ENCODE measurements around the gene SYTL3. TPM values are rescaled to one million over a fixed set of nuclear protein-coding genes. Genes with fewer than 3 reads are reported as not detected.

Gene SYTL3
- total RNA-seq, 4 donors from 2014 or later: 4.8 to 10.1 (median 7.6) TPM

DNA sequence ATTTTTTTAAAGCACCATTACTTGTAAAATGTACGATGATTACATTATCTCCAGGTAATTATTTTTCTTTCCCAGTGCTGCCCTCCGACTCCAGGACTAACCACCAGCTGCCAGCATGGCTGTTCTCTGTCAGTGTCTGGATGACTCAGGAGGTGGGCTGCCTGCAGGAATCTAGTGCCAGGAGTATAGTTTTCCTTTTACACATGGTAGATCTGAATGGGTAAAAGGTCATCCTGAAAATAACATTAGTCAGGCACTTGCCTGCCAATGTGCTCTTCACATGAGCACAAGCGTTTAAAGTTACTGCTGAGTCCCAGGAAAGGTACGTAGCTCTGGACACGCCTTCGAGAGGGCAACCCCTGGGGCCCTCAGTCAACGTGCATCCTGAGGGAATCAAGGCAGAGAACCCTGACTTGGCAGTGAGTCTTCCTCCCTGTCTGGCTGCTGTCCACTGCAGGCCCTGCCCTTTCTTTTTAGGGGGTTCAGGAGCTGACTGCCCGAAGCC is 7.7 kb upstream of the SYTL3 start:
- peak; percentile 91 for DNase-seq (ENCODE audit: extremely low spot score)
- whole genome bisulfite sequencing: 63% methylated on average over 4 of the region's 8 CpGs
- TF ChIP-seq POLR2A (IDR thresholded peaks at IDR 0.05; ENCODE audit: low read depth): no peak
- TF ChIP-seq POLR2AphosphoS5 (IDR thresholded peaks at IDR 0.05): peak; percentile 57 to 62
- TF ChIP-seq EP300 (IDR thresholded peaks at IDR 0.05): no peak
- H3K27me3 ChIP-seq: no peaks in the 10 kb centered on the region
- H3K27ac ChIP-seq (replicated peaks in 1 of 4): peak overlapping the region; percentile 94 to 99 (median 97)
- intact Hi-C loops (cut with DNase I): no loop called here
- peaks cover 0 to 23% (median 8%) of the 10 kb centered on the region in 4 donors for H3K36me3 ChIP-seq
- peak overlapping the region; percentile 75 to 95 (median 88) for H3K4me3 ChIP-seq
- H3K9me3 ChIP-seq: no peaks in the 10 kb centered on the region
- H3K4me1 ChIP-seq: peaks cover 34 to 67% (median 59%) of the 10 kb centered on the region in 4 donors

DNA sequence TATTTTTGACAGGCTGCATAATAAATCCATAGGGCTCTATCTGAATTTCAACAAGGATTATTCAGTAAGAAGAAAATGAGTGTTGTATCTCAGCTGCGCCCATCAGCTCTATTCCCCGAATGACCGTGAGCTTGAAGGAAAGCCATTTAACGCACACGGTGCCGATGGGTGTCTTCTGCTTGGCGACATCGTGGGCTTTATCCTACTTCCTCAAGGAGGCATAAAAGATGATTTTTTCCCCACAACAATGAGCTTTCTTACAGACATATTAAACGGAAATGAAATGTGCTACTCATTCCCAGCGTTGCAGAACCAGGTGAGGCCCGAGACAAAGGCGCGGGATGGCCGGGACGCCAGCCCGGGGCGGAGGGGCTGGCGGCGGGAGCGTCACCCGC is 6.0 kb upstream of the SYTL3 start:
- TF ChIP-seq POLR2AphosphoS5 (IDR thresholded peaks at IDR 0.05): no peak
- no peak for TF ChIP-seq POLR2A (IDR thresholded peaks at IDR 0.05; ENCODE audit: low read depth)
- Histone ChIP-seq H3K27me3 (no peaks in the 10 kb centered on the region), H3K4me1 (peaks cover 37 to 73% (median 56%) of the 10 kb centered on the region in 4 donors), H3K9me3 (no peaks in the 10 kb centered on the region), H3K4me3 (peak overlapping the region; percentile 75 to 95 (median 88)), H3K36me3 (peaks cover 0 to 17% (median 2%) of the 10 kb centered on the region in 4 donors), H3K27ac (replicated peaks in 1 of 4) (peak overlapping the region; percentile 94 to 99 (median 97))
- DNase-seq (ENCODE audit: extremely low spot score): peak; percentile 81
- intact Hi-C loops (cut with DNase I): no loop called here
- WGBS: 3% methylated on average over 9 of the region's 21 CpGs

DNA sequence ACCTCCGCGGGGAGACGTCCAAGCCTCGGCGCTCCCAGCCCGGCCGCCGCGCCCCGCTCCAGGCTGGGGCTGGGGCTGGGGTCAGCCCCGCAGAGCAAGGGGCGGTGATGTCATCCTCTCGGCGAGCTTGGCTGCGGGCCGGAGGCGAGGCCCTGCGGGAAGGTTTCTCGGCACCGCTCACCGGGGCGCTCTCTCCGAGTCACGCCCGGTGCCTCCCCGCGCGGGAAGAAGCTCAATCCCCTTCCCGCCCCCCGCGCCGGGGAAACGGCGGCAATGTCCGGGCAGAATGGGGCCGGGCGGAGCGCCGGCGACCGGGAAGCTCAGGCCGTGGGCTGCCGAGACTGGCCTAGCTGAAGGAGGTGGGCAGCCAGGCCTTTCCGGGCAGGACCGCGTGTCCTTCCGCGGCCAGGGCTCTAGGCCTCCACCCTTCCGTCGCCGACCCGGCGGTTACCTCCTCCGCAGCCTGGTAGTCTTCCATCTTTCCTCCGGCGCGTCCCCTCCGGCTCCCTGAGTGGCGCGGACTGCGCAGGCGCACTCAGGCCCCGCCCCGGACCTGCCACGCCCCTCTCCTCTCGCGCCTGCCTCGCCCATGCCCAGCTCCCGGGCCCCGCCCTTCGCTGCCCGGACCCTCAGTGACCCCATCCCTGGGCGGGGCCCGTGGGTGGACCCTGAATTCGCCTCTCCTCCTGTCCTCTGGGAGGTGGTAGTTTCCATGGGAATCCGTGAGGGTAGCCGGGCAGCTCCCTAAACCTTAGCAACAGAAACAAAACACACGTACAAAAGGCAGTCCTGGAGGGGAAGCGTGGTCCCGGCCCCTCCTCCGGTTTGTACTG is 5.4 kb upstream of the SYTL3 start, which contains the start of gene DYNLT1:
TSS of gene DYNLT1 (minus strand) at position 513 of the 833 bp plus-strand sequence. CDS start at position 478, 35 bp downstream.
- TF ChIP-seq EP300 (IDR thresholded peaks at IDR 0.05) (peak; percentile 77), POLR2AphosphoS5 (IDR thresholded peaks at IDR 0.05) (peak; percentile 99 to 100), POLR2A (IDR thresholded peaks at IDR 0.05; ENCODE audit: low read depth) (peak; percentile 98)
- TF ChIP-seq, protein P1, sequence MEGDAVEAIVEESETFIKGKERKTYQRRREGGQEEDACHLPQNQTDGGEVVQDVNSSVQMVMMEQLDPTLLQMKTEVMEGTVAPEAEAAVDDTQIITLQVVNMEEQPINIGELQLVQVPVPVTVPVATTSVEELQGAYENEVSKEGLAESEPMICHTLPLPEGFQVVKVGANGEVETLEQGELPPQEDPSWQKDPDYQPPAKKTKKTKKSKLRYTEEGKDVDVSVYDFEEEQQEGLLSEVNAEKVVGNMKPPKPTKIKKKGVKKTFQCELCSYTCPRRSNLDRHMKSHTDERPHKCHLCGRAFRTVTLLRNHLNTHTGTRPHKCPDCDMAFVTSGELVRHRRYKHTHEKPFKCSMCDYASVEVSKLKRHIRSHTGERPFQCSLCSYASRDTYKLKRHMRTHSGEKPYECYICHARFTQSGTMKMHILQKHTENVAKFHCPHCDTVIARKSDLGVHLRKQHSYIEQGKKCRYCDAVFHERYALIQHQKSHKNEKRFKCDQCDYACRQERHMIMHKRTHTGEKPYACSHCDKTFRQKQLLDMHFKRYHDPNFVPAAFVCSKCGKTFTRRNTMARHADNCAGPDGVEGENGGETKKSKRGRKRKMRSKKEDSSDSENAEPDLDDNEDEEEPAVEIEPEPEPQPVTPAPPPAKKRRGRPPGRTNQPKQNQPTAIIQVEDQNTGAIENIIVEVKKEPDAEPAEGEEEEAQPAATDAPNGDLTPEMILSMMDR (IDR thresholded peaks at IDR 0.05): peak in 1 of 3 experiments; percentile 3
- H3K4me3 ChIP-seq: peak within 1 kb of the TSS; percentile 75 to 95 (median 88)
- H3K27me3 ChIP-seq: no peaks in the 10 kb centered on the region
- DNase-seq (ENCODE audit: extremely low spot score): peak; percentile 98
- intact Hi-C loops (cut with DNase I): no loop called here
- H3K27ac ChIP-seq (replicated peaks in 1 of 4): peak within 1 kb of the TSS; percentile 94 to 99 (median 97)
- WGBS: 0% methylated on average over 12 of the region's 81 CpGs
- H3K9me3 ChIP-seq: no peaks in the 10 kb centered on the region
- peaks cover 42 to 72% (median 55%) of the 10 kb centered on the region in 4 donors for H3K4me1 ChIP-seq
- H3K36me3 ChIP-seq: peaks cover 0 to 13% (median 2%) of the 10 kb centered on the region in 4 donors

DNA sequence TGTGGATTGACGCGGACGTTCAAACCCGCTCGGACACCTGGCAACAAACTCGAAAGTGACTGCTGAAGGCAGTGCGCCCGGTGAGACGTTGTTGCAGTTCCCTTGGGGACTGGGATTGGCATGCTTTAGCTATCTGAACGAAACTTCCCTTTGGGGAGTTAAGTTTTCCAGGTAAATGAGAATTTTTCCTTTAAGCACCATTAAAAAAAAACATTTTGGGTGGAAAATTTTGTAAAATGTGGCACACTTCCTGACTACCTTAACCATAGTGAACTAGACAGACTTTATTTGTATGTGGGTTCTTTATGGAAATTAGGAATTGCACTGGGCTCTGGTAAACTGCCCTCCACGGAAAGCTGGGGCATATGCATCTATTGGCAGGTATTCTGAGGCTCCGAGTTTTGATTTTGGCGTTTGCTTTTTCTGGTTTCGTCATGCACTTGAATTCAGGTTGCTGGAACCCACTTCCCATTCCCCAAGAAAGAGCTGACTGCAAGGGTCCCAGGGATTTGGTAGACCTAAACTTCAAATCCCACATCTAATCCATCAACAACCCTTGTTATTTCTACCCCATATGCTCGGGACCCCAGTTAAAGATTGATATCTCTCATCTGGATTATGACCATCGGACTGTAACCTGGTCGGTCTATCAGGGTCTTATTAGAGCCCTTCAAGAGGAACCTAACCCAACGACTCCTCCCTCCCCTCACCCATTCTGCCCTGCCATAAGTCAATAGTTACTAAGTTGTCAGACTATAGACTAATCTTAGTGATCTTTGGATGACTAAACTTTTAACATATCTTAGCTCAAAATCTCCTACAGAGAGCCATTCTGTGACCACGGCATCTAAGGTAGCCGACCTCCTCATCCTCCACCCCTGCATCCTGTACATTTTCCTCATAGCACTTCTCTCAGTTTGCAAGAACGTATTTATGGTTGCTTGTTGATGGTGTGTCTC is 4.5 kb upstream of the SYTL3 start:
- no peaks in the 10 kb centered on the region for H3K27me3 ChIP-seq
- TF ChIP-seq POLR2AphosphoS5 (IDR thresholded peaks at IDR 0.05): no peak
- peak overlapping the region; percentile 75 to 95 (median 88) for H3K4me3 ChIP-seq
- peak; percentile 70 for DNase-seq (ENCODE audit: extremely low spot score)
- intact Hi-C loops (cut with DNase I): no loop called here
- WGBS: 33% methylated on average over 20 of the region's 21 CpGs
- peak overlapping the region; percentile 94 to 99 (median 97) for H3K27ac ChIP-seq (replicated peaks in 1 of 4)
- H3K4me1 ChIP-seq: peaks cover 45 to 68% (median 51%) of the 10 kb centered on the region in 4 donors
- peaks cover 0 to 5% (median 2%) of the 10 kb centered on the region in 4 donors for H3K36me3 ChIP-seq
- H3K9me3 ChIP-seq: no peaks in the 10 kb centered on the region

DNA sequence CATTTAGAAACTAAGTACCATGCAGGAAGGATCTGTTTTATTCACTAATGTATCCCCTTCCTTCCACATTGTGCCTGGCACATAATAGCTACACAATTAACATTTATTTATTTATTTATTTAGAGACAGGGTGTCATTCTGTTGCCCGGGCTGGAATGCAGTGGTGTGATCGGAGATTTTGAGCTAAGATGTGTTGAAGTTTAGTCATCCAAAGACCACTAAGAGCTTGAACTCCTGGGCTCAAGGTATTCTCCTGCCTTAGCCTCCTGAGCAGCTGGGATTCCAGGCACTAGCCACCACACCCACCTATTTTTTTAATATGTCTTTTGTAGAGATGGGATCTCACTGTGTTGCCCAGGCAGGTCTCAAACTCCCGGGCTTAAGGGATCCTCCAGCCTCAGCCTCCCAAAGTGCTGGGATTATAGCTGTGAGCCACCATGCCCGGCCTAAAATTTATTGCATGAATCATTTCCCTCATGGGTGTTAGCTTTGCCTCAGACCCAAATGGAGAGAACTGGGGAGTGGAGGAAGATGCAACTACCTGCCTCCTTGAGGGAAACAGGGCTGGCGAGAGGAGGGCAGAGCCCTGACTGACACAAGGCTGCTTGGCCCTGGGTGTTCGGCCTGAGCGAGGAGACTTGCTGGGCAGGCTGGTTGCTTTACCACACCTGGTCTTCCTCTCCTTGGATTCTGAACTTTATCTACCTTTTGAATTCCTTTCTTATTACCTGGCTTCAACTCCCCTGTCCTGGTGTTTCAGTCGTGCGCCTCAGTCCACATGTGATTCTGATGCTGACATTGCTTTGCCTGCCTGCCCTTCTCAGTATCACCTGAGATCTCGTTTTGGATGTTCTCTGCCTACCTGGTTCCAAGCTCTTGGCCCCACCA is 3.6 kb upstream of the SYTL3 start:
- DNase-seq (ENCODE audit: extremely low spot score): peak; percentile 86
- H3K36me3 ChIP-seq: no peaks in the 10 kb centered on the region
- TF ChIP-seq EP300 (IDR thresholded peaks at IDR 0.05) (no peak), POLR2AphosphoS5 (IDR thresholded peaks at IDR 0.05) (no peak), POLR2A (IDR thresholded peaks at IDR 0.05; ENCODE audit: low read depth) (no peak)
- TF ChIP-seq, protein P1 (IDR thresholded peaks at IDR 0.05): no peak
- H3K27me3 ChIP-seq: no peaks in the 10 kb centered on the region
- peaks cover 36 to 58% (median 45%) of the 10 kb centered on the region in 4 donors for H3K4me1 ChIP-seq
- 82% methylated on average over 10 of the region's 10 CpGs for WGBS
- peak overlapping the region in 1 of 4 donors; percentile 99 for H3K27ac ChIP-seq (replicated peaks in 1 of 4)
- no peak overlapping the region for H3K4me3 ChIP-seq
- intact Hi-C loops (cut with DNase I): no loop called here
- no peaks in the 10 kb centered on the region for H3K9me3 ChIP-seq
